Stimulated activated CD4-positive, alpha-beta T cell treated with anti-CD3 and anti-CD28 coated beads, Interleukin-1b, Interleukin-23, amount 100 ng/mL, for 24 hours (primary cell): ENCODE measurements around the gene REV1.
"Not testable (repeated sequence)": the region's sequence is repeated elsewhere in the genome, so short reads cannot be mapped to it uniquely, and the experiment has no call there.

Experiments
- DNase-seq, 4 experiments: peaks; one replicate each; pipeline ENCODE4 v3.0.0-alpha.2; 2020; ENCODE audit warnings: low read depth in 4 of 4, low spot score in 1 of 4

The REV1 gene

DNA sequence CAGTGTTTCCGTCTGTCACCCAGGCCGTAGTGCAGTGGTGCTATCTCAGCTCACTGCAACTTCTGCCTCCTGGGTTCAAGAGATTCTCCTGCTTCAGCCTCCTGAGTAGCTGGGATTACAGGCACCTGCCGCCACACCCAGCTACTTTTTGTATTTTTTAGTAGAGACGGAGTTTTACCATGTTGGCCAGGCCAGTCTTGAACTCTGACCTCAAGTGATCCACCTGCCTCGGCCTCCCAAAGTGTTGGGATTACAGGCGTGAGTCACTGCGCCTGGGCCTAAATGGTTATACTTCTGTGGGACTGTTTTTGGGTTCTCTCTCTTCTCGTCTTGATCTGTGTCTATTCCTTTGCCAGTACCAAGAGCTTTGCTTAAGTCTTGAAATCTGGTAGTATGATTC, 135.0 kb downstream of the REV1 start:
- not testable (repeated sequence) for DNase-seq

- no peak for DNase-seq
Measured at GRCh38 chr2:99354070-99354469, 135.7 kb downstream of the REV1 start.
